Jurkat, Clone E6-1 (cell line): ENCODE data around the gene C6orf132.

Source experiments
- DNase-seq: peaks from one replicate; pipeline ENCODE4 v3.0.0-alpha.2; 2011; ENCODE audit warnings: low read depth, low spot score
- H3K4me3 ChIP-seq: 2 replicates; pipeline ENCODE4 v1.5.1; 2011; ENCODE audit warnings: mild to moderate bottlenecking, low read length, control low read depth, moderate library complexity

C6orf132 gene

GRCh38 chr6:42093582-42094329 lies 48.7 kb downstream of the C6orf132 start:
- DNase-seq: no peak
- H3K4me3 ChIP-seq: no peak overlapping the region

DNA sequence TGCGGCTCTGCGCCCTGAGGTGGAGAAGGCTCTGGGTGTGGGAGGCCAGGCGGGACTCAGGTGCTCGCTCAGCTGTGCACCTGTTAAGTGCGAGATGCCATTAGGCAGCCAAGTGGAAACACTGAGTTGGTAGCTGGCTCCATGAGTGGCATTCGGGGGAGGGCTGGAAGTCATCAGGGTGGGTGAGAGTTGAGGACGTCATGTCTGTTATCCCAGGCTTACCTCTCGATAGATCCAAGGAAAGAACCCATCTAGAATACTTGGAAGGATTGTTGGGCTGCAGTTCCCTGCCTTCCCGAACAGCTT lies 50.7 kb downstream of the C6orf132 start:
- no peak for DNase-seq
- H3K4me3 ChIP-seq: no peak overlapping the region

GRCh38 chr6:42090819-42091717 lies 51.4 kb downstream of the C6orf132 start:
- DNase-seq: no peak
- H3K4me3 ChIP-seq: no peak overlapping the region

DNA sequence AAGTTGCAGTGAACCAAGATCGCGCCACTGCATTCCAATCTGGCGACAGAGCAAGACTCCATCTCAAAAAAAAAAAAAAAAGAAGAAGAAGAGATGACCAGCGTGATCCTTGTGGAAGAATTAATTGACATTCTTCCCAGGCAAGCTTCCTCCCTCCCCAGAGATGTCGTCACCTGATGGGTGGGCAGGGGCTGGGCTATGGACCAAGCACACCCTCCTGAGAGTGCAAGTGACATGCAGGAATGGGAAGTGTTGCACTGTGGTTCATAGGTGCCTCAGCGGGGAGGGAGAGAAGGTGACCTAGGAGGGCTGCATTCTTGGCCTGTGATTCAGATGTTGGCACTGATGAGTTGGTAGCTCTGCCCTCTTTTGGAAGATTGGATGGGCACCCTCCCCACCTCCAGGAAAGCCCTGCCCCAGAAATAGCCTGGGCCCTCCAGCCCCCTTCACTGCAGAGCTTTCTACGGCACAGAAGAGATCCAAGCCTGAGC lies 54.3 kb downstream of the C6orf132 start:
- no peak overlapping the region for H3K4me3 ChIP-seq
- DNase-seq: no peak

DNA sequence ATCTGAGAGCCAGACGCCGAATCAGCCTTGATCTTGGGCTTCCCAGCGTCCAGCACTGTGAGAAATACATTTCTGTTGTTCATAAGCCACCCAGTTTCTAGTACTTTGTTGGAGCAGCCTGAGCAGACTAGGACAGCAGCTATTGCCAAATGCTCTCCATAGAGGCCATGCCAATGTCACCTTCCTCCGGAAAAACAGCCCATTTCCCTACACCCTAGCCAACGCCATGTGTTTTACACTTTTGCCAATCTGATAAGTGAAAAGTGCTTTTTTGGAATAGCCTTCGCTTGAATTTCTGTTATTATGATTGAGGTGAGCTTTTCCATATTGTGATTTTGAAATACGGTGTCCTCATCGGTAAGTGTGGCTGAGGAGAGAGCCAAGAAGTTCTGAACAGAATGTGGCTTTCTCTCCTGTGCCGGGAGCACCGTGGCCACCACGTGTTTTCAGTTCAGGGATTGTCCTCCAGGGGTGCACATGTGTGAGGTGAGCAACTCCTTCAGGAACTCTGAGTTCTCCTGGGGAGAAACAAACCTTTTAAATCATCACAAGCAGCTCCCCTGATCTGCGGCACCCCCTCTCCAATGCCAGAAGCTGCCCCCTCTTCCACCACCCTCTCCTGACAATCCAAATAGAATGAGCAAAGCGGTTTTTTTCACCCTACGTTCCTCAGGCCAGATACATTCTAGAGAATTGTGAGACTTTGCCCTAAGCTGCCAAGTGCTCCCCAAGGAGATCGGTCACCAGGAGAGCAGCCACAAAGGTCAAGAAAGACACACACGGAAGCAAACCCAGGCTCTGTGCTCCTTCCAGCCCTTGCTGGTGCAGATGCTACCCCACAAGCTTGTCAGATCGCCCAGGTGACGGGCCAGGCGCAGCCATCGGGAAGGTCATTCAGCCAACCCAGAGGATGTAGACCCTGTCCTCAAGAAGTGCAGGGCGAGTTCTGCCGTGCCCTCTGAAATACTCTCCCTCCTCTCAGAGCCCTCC lies 56.1 kb downstream of the C6orf132 start:
- DNase-seq: no peak
- no peak overlapping the region for H3K4me3 ChIP-seq

DNA sequence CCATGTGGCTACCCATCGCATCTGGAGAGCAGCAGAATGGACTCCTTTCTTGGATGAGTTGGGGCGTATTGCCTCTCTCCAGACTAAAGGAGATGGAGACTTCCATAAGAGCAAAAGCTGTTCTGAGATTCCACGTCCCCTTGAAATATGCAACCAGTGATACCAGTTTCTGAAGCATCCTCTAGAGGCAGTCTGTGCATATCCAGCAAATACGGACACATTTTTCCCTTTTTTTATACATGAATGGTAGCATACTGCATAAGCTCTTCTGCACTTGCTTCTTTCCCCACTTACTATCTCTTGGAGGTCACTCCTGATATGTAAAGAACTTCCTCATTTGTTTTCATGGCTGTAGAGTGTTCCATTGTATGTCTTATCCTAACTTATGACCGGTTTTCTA lies 57.5 kb downstream of the C6orf132 start:
- H3K4me3 ChIP-seq: no peak overlapping the region
- no peak for DNase-seq

GRCh38 chr6:42083530-42083929 lies 58.9 kb downstream of the C6orf132 start:
- no peak overlapping the region for H3K4me3 ChIP-seq
- DNase-seq: no peak

DNA sequence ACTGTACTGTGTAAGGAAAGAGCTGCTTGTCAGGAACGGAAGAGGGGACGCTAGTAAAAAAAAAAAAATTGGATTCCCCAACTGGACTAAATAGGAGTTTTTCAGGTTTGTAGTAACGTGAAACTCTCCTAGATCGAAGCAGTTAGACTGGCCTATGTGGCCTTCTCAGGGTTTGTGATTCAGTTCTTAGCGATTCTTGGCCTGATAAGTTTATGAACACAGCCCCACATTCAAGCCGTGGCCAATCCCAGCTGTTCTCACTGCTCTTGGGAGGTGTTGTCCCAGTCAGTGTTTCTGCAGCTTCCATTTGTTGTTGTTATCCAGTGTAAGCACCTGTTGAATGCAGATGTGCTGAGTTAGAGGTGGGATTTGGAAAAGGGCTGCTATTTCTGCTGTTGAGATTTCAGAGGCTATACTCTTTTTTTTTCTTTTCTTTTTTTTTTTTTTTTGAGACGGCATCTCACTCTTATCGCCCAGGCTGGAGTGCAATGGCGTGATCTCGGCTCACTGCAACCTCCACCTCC lies 62.4 kb downstream of the C6orf132 start:
- DNase-seq: no peak
- H3K4me3 ChIP-seq: no peak overlapping the region

DNA sequence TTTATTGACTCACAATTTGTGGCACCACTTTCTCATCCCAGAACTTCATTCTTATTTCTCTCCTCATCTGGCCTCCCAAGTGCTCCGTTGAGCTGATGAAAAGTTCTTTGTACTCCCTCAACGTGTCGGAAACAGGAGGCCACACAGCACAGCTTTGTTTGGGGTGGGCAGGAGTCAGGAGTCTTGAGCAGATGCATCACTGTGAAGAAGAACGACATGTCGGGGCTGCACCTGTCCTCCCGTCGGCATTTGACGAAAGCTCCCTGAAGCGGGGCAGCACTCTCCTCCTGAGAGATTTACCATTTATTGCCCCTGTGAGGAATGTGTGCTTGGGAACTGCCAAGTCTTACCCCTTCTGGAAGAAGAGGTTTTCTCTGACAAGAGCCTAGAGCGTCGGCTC lies 64.0 kb downstream of the C6orf132 start:
- DNase-seq: no peak

GRCh38 chr6:42075159-42075838 lies 67.1 kb downstream of the C6orf132 start:
- peak; percentile 45 for DNase-seq
- H3K4me3 ChIP-seq: no peak overlapping the region

More for the DNA sequence above, 64.0 kb downstream of the C6orf132 start:
- H3K4me3 ChIP-seq: no peak overlapping the region

DNA sequence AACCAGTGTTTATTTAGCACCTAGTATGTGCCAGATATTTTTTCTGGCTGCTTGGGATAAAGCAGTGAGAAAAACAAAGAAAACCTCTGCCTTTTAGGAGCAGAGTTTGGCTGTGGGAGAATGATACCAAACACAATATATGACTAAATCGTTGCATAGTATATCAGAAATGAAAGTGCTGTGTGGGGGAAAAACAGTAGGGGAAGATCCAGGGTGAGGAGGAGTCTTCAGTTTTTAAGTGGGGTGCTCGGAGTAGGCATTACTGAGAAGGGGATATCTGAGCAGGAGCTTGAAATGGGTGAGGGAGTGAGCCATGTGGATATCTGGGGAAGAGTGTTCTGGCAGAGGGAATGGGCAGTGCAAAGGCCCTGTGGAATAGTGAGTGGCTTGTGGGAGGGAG lies 69.1 kb downstream of the C6orf132 start:
- no peak for DNase-seq

DNA sequence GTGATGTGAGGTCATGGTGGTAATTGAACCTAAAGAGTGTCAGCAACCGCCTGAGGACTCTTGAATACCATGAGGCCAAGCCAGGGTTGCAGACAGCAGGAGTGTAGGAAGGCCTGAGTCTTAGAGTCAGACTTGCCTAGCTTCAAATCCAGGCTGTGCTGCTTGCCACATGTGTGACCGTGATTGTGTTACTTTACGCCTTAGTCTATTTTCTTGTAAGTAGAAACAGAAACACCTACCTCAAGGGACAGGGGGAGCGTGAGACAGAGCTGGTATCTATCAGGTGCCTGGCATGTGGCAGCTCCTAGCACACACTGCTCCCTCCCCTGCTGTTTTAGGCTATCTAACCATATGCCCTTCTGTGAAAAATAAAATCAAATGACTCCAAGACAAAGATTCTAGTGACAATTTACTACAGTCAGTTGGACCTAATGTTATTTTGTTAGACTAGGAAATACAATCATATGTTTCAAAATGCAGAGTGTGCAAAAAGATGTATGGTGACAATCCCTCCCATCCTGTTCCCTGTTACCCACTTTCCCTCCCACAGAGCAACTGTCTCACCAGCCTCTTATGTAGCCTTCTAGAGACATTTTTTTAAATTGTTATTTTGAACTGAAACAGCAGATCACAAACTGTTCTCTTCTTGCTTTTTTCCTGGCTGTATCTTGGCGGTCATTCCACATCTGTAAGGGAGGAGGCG lies 70.4 kb downstream of the C6orf132 start:
- no peak overlapping the region for H3K4me3 ChIP-seq
- DNase-seq: no peak

More for the DNA sequence above, 69.1 kb downstream of the C6orf132 start:
- no peak overlapping the region for H3K4me3 ChIP-seq

GRCh38 chr6:42068872-42069522 lies 73.4 kb downstream of the C6orf132 start:
- no peak overlapping the region for H3K4me3 ChIP-seq
- no peak for DNase-seq

DNA sequence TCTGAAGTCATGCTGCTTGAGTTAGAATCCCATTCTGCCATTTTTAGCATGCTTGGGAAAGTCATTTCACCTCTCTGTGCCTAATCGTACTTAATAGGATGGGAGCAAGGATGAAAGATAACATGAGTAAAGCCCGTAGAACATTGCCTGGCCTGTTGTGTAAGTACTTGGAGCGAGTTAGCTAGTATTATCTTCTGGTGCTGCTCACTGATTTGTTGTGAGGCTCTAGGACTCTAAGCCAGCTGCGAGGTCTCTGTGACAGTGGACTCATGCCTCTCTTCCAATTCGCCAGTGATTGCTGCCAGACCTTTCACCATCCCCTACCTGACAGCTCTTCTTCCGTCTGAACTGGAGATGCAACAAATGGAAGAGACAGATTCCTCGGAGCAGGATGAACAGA lies 74.2 kb downstream of the C6orf132 start:
- no peak for DNase-seq
- no peak overlapping the region for H3K4me3 ChIP-seq

GRCh38 chr6:42066156-42066675 lies 76.2 kb downstream of the C6orf132 start:
- DNase-seq: no peak
- H3K4me3 ChIP-seq: no peak overlapping the region

GRCh38 chr6:42059743-42060142 lies 82.7 kb downstream of the C6orf132 start:
- H3K4me3 ChIP-seq: no peak overlapping the region
- DNase-seq: no peak

DNA sequence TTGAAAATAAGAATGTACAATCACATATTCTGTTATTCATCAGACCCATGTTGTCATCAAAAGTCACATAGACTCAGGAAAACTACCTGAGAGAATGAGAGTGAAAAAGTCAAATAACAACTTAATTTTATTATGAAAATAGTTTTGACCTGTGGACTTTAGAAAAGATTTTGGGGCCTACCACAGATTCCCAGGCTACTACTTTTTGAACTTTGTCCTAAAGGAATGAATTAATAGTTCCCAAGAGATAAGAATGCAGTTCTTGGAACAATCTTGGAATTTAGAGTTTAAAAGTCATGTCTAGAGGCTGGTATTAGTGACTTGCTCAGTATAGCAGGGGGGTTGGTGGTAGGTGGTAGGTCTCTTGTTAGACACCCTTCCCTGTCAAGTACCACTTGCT lies 88.8 kb downstream of the C6orf132 start:
- no peak overlapping the region for H3K4me3 ChIP-seq
- no peak for DNase-seq
